ENCODE results near the gene SORCS2.

SORCS2 gene

DNA sequence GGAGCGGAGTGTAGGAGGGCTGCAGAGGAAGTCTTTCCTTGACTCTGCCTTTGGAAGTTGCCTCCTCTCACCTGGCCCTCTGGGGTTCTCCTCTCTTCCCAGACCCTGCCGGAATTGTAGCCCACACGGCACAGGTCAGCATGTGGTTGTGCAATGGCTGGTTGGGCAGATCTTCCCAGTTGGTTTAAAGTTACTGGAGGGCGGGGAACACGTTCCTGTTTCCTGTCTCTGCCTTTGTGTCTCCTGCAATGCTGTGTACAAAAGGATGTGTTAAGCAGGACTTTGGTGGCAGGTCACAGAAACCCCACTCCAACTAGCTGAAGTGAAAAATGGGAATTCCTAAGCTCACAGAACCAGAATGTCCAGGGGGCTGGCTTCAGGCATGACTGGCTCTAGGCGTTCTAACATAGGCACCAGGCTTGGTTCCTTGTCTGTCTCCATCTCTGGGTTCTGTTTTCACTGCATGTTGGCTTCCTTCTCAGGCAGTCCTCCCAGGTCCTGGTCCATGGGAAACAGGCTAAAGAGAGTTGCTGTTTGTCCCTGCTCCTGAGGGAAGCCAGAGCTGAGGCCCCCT is 19.9 kb downstream of the SORCS2 start:
- Histone ChIP-seq H3K4me2 (ENCODE audit: low read length) (no peak overlapping the region), H3K9me3 (ENCODE audit: control insufficient read depth, insufficient read depth, low read length) (no peaks in the 10 kb centered on the region; the same call in 1 of the 2 replicates), H3K9me2 (replicated peaks; ENCODE audit: control insufficient read depth, low read length) (no peaks in the 10 kb centered on the region), H3K79me2 (ENCODE audit: control insufficient read depth, low read length) (no peaks in the 10 kb centered on the region), H3K4me3 (ENCODE audit: low read length) (no peak overlapping the region), H3K27ac (ENCODE audit: low read depth, low read length) (no peak overlapping the region), H3K27me3 (ENCODE audit: control insufficient read depth, low read length) (no peaks in the 10 kb centered on the region), H3K4me1 (ENCODE audit: control insufficient read depth, low read length) (no peaks in the 10 kb centered on the region), H3K36me3 (ENCODE audit: control insufficient read depth, low read length) (no peaks in the 10 kb centered on the region), H4K20me1 (ENCODE audit: control insufficient read depth, insufficient read depth, low read depth, low read length) (no peaks in the 10 kb centered on the region), H3F3A (ENCODE audit: control insufficient read depth, insufficient read depth) (no peaks in the 10 kb centered on the region)
- TF ChIP-seq EZH2phosphoT487 (IDR thresholded peaks at IDR 0.05; ENCODE audit: borderline replicate concordance, low read length) = no peak
- TF ChIP-seq CTCF (IDR thresholded peaks at IDR 0.05; ENCODE audit: low read depth, low read length, poor library complexity, severe bottlenecking) = no peak

GRCh38 chr4:7212921-7213320 is 20.6 kb downstream of the SORCS2 start:
- H3K36me3 ChIP-seq (ENCODE audit: control insufficient read depth, low read length) = no peaks in the 10 kb centered on the region
- no peak overlapping the region for H3K4me2 ChIP-seq (ENCODE audit: low read length)
- H3F3A ChIP-seq (ENCODE audit: control insufficient read depth, insufficient read depth) = no peaks in the 10 kb centered on the region
- no peaks in the 10 kb centered on the region for H3K9me2 ChIP-seq (replicated peaks; ENCODE audit: control insufficient read depth, low read length)
- no peaks in the 10 kb centered on the region for H3K79me2 ChIP-seq (ENCODE audit: control insufficient read depth, low read length)
- H3K27ac ChIP-seq (ENCODE audit: low read depth, low read length) = no peak overlapping the region
- no peak overlapping the region for H3K4me3 ChIP-seq (ENCODE audit: low read length)
- H3K4me1 ChIP-seq (ENCODE audit: control insufficient read depth, low read length) = no peaks in the 10 kb centered on the region
- no peaks in the 10 kb centered on the region; the same call in 1 of the 2 replicates for H3K9me3 ChIP-seq (ENCODE audit: control insufficient read depth, insufficient read depth, low read length)
- TF ChIP-seq EZH2phosphoT487 (IDR thresholded peaks at IDR 0.05; ENCODE audit: borderline replicate concordance, low read length) (no peak), CTCF (IDR thresholded peaks at IDR 0.05; ENCODE audit: low read depth, low read length, poor library complexity, severe bottlenecking) (no peak)
- no peaks in the 10 kb centered on the region for H3K27me3 ChIP-seq (ENCODE audit: control insufficient read depth, low read length)
- no peaks in the 10 kb centered on the region for H4K20me1 ChIP-seq (ENCODE audit: control insufficient read depth, insufficient read depth, low read depth, low read length)

DNA sequence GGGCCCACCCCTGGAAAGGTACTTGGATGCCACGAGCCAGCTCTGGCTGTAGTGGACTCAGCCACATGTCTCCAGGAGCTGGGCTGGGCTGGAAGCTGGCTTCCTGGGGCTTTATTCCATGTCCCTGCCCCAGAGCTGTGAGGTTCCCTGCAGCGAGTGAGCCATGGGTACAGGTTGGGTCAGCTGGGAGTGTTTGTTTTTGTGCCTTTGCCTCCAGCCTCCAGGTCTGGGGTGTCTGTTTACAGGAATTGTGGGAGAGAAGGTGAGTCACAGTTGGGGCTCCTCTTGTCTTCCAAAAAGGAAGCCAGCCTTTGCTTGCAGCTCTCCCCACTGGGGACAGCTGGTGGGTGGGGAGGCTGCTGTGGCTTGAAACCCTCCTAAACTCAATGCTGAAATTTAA is 21.5 kb downstream of the SORCS2 start:
- Histone ChIP-seq H3K27ac (ENCODE audit: low read depth, low read length) (no peak overlapping the region), H3K27me3 (ENCODE audit: control insufficient read depth, low read length) (no peaks in the 10 kb centered on the region), H3K4me3 (ENCODE audit: low read length) (no peak overlapping the region), H3K4me2 (ENCODE audit: low read length) (no peak overlapping the region), H3K9me2 (replicated peaks; ENCODE audit: control insufficient read depth, low read length) (no peaks in the 10 kb centered on the region), H3K9me3 (ENCODE audit: control insufficient read depth, insufficient read depth, low read length) (no peaks in the 10 kb centered on the region; the same call in 1 of the 2 replicates), H4K20me1 (ENCODE audit: control insufficient read depth, insufficient read depth, low read depth, low read length) (no peaks in the 10 kb centered on the region), H3K79me2 (ENCODE audit: control insufficient read depth, low read length) (no peaks in the 10 kb centered on the region), H3K36me3 (ENCODE audit: control insufficient read depth, low read length) (no peaks in the 10 kb centered on the region), H3K4me1 (ENCODE audit: control insufficient read depth, low read length) (no peaks in the 10 kb centered on the region), H3F3A (ENCODE audit: control insufficient read depth, insufficient read depth) (no peaks in the 10 kb centered on the region)
- no peak for TF ChIP-seq EZH2phosphoT487 (IDR thresholded peaks at IDR 0.05; ENCODE audit: borderline replicate concordance, low read length)
- TF ChIP-seq CTCF (IDR thresholded peaks at IDR 0.05; ENCODE audit: low read depth, low read length, poor library complexity, severe bottlenecking) = no peak

Measured in DOHH2 (cell line).